NCI-H1417 (cell line): Measurements from ENCODE around the gene CAPN7.

ENCODE experiments used
- DNase-seq, 3 experiments: peaks; one replicate each; lab custom pipeline; 2025; lab: John Stamatoyannopoulos, UW

Gene CAPN7

GRCh38 chr3:15298504-15298903 lies 92.5 kb downstream of the CAPN7 start:
- DNase-seq = no peak

DNA sequence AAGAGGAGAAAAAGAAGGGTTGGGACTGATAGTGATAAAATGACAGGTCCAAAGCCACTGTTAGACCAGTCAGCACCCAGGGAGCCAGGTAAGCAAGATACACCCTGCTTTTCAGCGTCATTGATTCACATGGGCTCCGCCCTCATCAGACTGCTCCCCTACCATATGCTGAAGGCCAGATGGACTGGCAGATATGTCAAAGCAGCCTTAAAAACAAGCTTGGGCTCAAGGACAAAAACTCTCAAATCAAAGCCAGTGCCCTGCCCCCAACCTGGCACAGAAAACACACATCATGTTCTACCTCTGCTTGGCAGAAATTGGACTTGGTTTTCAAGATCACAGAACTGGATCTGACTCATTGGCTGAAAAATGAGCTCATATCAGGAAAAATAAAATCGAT lies 93.0 kb downstream of the CAPN7 start:
- no peak for DNase-seq

- no peak for DNase-seq
These were observed 94.5 kb downstream of the CAPN7 start for GRCh38 chr3:15300323-15301078.

DNA sequence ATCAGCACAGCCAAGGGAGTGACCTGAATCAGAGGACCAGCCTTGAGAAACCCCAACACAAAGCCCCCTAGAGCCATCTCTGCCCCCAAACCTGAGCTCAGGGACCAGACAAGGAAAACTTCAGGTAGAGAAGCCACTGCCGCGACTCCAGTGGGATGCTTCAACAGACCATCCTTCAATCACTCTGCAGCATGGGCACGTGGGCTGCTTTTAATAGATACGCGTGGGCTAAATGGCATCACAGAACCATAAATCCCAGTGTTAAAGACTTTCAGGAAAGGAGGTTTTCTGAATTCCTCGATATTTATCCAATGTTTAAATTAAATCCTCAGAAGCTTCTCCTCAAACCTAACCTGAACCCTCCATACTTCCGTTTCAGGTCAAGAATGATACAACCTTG lies 95.7 kb downstream of the CAPN7 start:
- no peak for DNase-seq
